ENCODE measurements around the gene IFRD1. TPM values are rescaled to one million over a fixed set of nuclear protein-coding genes. Genes with fewer than 3 reads are reported as not detected.

Gene IFRD1
- total and polyA plus RNA-seq, 2 experiments from 2014 or later: 69.9 to 114 TPM

DNA sequence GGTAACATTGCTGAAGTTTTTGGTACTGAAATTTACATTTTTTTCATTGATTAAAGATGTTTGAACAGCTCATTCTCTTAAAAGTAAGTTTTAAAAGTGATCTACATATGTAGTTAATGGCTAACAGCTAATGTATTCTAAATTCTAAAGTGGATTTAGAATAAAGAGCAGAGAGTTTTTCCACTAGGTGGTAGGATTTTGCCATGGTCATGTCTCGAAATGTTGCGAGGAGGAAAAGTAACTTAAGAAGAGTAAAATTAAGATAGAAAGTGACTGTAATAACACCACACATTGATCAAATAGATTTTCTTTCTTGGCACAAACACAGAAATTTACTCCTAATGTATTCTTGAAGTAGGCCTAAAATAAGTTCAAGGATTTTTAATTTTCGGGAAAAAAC lies 50.4 kb downstream of the IFRD1 start:
- H3K4me3 ChIP-seq: no peak overlapping the region
- no peaks in the 10 kb centered on the region for H3K9me2 ChIP-seq (replicated peaks; ENCODE audit: insufficient read depth)
- H3K27me3 ChIP-seq: no peaks in the 10 kb centered on the region
- TF ChIP-seq EZH2phosphoT487 (IDR thresholded peaks at IDR 0.05; ENCODE audit: low read depth, severe bottlenecking, unreplicated experiment): no peak
- TF ChIP-seq, protein P1, sequence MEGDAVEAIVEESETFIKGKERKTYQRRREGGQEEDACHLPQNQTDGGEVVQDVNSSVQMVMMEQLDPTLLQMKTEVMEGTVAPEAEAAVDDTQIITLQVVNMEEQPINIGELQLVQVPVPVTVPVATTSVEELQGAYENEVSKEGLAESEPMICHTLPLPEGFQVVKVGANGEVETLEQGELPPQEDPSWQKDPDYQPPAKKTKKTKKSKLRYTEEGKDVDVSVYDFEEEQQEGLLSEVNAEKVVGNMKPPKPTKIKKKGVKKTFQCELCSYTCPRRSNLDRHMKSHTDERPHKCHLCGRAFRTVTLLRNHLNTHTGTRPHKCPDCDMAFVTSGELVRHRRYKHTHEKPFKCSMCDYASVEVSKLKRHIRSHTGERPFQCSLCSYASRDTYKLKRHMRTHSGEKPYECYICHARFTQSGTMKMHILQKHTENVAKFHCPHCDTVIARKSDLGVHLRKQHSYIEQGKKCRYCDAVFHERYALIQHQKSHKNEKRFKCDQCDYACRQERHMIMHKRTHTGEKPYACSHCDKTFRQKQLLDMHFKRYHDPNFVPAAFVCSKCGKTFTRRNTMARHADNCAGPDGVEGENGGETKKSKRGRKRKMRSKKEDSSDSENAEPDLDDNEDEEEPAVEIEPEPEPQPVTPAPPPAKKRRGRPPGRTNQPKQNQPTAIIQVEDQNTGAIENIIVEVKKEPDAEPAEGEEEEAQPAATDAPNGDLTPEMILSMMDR (IDR thresholded peaks at IDR 0.05; ENCODE audit: poor library complexity): peak; percentile 49
- TF ChIP-seq EZH2 (IDR thresholded peaks at IDR 0.05; ENCODE audit: borderline replicate concordance): no peak
- DNase-seq (ENCODE audit: low spot score): no peak
- H3K27ac ChIP-seq: no peak overlapping the region
- H3K4me2 ChIP-seq: no peak overlapping the region
- no peak overlapping the region for H2AFZ ChIP-seq
- no peaks in the 10 kb centered on the region for H3K79me2 ChIP-seq
- peaks cover 5% of the 10 kb centered on the region for H3K4me1 ChIP-seq (ENCODE audit: insufficient read depth)
- H3K9me3 ChIP-seq (ENCODE audit: low read depth): no peaks in the 10 kb centered on the region
- WGBS (ENCODE audit: low lambda C conversion rate, missing lambda C conversion rate): 72% methylated on average over 3 of the region's 3 CpGs
- no peaks in the 10 kb centered on the region for H3K36me3 ChIP-seq (replicated peaks; ENCODE audit: insufficient read depth, low read depth)
- H4K20me1 ChIP-seq (ENCODE audit: insufficient read depth, poor library complexity, severe bottlenecking): no peaks in the 10 kb centered on the region

DNA sequence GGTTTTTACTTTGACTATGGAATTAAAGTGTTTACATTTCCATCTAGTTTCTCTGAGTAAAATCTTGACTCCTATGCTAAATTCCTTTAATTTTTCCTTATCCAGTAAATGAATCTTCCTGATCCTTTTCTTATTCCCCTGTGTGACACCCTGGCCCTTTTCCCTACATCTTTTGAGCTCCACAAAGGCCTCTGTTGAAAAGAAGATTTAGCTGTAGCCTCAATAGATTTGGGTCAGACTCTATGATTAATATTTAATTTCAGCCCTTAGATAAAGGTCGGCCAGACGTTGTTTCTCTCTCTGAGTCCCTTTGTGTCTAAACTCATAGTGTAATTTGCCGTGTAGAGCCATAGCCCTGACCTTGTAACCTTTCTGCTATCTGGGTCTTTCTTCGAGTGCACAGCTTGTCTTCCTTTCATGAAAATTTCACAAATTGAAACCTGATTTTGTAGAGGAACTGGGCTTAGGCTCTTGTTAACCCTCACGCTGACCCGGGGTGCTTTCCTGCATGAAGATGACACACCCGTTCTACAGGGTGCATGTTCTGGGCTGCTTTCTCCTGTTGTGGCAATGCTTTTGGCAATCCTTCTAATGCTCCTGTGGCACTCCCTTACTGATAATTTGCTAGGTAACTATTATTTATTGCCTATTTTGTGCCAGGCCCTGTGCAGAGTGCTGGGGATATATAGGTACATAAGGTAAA lies 51.7 kb downstream of the IFRD1 start:
- no peaks in the 10 kb centered on the region for H3K79me2 ChIP-seq
- H3K27me3 ChIP-seq: no peaks in the 10 kb centered on the region
- H3K36me3 ChIP-seq (replicated peaks; ENCODE audit: insufficient read depth, low read depth): no peaks in the 10 kb centered on the region
- H4K20me1 ChIP-seq (ENCODE audit: insufficient read depth, poor library complexity, severe bottlenecking): no peaks in the 10 kb centered on the region
- H3K4me3 ChIP-seq: no peak overlapping the region
- WGBS (ENCODE audit: low lambda C conversion rate, missing lambda C conversion rate): 62% methylated on average over 7 of the region's 7 CpGs
- H3K9me2 ChIP-seq (replicated peaks; ENCODE audit: insufficient read depth): no peaks in the 10 kb centered on the region
- no peak for TF ChIP-seq EZH2phosphoT487 (IDR thresholded peaks at IDR 0.05; ENCODE audit: low read depth, severe bottlenecking, unreplicated experiment)
- TF ChIP-seq, protein P1 (IDR thresholded peaks at IDR 0.05; ENCODE audit: poor library complexity): no peak
- no peak for TF ChIP-seq EZH2 (IDR thresholded peaks at IDR 0.05; ENCODE audit: borderline replicate concordance)
- H3K4me2 ChIP-seq: no peak overlapping the region
- H3K4me1 ChIP-seq (ENCODE audit: insufficient read depth): peaks cover 5% of the 10 kb centered on the region
- H2AFZ ChIP-seq: no peak overlapping the region
- H3K9me3 ChIP-seq (ENCODE audit: low read depth): no peaks in the 10 kb centered on the region
- H3K27ac ChIP-seq: peak overlapping the region; percentile 30
- DNase-seq (ENCODE audit: low spot score): no peak

DNA sequence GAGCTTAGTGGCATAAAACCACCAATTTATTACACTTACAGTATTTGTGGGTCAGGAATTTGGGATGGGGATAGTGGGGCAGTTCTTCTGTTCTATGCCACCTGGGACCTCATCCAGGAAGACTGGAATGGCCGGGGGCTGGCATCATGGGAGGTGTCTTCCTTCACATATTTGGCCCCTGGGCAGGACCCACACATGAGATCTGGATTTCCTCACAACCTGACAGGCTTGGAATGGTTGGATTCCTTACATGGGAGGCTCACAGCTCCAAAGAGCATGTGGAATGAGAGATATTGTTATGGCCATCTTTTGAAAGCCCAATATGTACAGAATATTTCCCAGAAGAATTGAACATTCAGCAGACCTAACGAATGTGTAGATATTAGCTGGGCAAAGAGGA lies 52.4 kb downstream of the IFRD1 start:
- Histone ChIP-seq H3K4me3 (no peak overlapping the region), H3K79me2 (no peaks in the 10 kb centered on the region), H2AFZ (no peak overlapping the region), H3K4me2 (no peak overlapping the region), H3K27ac (no peak overlapping the region), H3K9me2 (replicated peaks; ENCODE audit: insufficient read depth) (no peaks in the 10 kb centered on the region), H4K20me1 (ENCODE audit: insufficient read depth, poor library complexity, severe bottlenecking) (no peaks in the 10 kb centered on the region), H3K27me3 (no peaks in the 10 kb centered on the region), H3K4me1 (ENCODE audit: insufficient read depth) (peaks cover 5% of the 10 kb centered on the region), H3K9me3 (ENCODE audit: low read depth) (no peaks in the 10 kb centered on the region), H3K36me3 (replicated peaks; ENCODE audit: insufficient read depth, low read depth) (no peaks in the 10 kb centered on the region)
- DNase-seq (ENCODE audit: low spot score): no peak
- TF ChIP-seq EZH2phosphoT487 (IDR thresholded peaks at IDR 0.05; ENCODE audit: low read depth, severe bottlenecking, unreplicated experiment) (no peak), EZH2 (IDR thresholded peaks at IDR 0.05; ENCODE audit: borderline replicate concordance) (no peak)
- TF ChIP-seq, protein P1 (IDR thresholded peaks at IDR 0.05; ENCODE audit: poor library complexity): no peak
- WGBS (ENCODE audit: low lambda C conversion rate, missing lambda C conversion rate): 79% methylated on average over 2 of the region's 2 CpGs

Data from hepatocyte (in vitro differentiated cells).